IPS DF 4.7 (cell line): ENCODE data around the gene KRT80.

Experiments
- DNase-seq: peaks from one replicate; pipeline ENCODE4 v3.0.0-alpha.2; 2013; ENCODE audit warnings: low spot score; ENCODE audit errors: extremely low read depth

Gene KRT80

DNA sequence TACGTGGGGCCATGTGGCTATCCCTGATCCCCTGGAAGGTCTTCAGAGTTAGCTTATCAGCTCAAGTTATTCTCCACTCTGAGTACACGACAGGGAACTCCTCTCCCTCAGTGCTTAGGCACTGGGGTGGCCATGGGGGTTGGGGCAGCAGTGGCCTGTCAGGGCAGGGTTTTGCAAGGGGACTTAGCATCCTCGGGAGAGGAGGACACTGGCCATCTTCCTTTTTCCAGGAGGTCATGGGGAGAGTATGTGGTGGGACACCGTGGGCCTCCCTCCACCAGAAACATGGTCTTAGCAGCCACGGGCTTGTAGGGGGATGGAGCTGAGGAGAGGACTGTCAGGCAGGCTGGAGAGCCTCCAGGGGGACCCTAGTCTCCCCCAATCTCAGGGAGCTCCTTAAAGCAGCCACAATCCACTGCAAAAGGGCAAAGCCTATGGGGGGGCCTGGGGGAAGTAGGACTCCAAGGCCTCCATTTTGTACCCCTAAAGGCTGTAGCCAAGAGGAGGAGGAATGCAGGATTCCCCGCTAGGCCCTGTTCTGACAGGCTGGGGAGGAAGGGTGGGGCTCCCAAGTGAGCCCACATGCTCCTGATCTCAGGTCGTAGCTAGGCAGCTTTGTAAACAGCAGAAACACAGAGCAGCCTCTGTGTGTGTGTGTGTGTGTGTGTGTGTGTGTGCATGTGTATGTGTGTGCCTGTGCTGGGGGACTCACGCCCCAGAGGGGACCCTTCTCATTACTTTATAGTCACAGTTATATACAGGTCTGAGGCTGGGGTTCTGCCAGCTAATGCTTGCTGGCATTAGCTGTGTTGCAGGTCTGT lies 36.6 kb downstream of the KRT80 start:
- DNase-seq, result no peak

DNA sequence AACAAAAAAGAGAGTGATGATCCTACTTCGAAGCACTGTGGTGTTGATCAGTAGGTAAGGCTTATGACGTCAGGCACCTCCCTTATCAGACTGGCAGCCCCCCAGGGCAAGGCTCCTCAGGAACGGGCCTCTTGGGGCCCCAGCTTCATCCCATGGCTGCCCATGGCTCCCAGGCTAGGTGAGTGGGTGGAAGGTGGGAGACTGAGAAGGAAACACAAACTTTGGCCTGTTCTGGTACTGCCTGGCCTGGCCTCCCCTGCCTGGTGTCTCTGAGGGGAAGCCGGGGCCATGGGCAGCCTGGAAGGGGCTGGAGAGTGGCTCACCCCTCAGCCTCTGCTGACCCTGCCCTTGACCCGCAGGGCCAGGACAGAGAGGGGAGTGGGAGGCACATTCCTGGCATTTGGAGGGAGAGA lies 38.9 kb downstream of the KRT80 start:
- DNase-seq, result no peak

DNA sequence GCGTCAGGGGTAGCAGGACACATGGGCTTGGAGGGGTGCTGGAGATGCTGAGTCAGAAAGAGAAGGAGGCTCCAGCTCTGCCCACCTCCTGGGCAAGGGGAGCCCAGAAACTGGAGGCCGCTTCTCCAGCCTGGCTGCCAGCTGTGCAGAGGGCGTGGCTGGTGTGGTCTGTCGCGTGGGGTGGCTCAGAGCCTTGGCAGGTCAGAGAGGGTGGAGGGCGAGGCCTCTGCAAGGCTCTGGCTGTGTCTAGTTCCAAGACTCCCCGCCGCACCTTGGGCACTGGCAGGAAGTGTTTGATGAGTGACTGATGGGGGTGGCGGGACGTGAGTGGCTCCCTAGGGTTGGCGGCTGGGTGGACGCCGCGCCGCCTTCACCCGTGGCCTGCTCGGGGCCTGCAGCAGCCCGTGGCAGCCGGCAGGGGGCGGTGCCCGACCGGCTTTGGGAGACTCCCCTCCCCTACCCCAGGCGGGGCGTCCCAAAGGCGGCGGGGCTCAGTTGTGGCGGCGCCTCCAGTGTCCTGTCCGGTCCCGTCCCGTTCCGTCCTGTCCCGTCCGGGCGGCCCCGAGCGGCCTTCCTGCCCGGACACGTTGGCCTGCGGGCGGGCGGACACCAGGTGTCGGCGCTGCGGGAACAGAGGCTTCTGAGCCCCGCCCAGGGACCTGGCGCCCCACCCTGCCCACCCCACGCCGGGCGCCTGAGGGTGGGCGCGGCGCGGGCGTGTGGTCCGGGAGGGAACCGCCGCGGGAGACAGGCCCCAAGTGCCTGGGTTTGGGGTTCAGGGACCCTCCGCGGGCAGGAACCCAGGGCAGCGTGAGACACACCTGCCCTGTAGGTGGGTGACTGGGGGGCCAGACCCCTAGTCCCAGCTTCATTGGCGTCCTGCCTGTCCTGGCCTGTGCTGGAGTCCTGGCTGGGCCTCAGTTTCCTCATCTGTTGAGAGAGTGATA lies 39.7 kb downstream of the KRT80 start:
- DNase-seq, result no peak

DNA sequence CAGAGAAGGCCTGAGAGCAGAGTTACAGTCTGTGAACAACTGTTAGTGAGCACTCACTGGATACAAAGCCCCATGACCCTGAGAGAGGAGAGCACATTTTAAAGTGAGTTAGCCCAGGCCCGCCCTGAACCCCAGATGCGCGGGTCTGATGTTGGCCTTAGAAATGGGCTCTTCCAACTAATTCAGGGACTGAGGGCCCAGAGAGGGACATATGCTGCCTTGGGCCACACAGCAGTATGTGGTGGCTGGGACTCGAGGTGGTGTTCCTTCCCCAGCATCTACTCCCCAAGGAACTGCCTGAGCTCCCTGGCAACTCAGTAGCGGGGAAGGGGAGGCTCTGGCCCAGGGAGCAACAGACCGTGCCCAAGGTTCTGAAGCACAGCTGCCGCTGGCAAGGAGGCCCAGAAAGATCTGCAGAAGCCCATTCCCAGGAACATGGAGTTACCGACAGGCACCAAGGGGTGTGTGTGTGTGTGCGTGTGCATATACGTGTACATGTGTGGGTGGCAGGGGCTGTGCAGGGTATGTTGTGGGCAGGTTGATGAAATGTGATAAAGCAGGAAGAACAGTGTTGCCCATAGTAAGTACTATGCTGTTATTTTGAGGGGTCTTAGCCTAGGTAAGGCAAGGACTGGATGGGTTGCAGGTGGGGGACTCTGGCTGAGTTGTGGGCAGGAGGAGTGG lies 40.5 kb downstream of the KRT80 start:
- no peak for DNase-seq

DNA sequence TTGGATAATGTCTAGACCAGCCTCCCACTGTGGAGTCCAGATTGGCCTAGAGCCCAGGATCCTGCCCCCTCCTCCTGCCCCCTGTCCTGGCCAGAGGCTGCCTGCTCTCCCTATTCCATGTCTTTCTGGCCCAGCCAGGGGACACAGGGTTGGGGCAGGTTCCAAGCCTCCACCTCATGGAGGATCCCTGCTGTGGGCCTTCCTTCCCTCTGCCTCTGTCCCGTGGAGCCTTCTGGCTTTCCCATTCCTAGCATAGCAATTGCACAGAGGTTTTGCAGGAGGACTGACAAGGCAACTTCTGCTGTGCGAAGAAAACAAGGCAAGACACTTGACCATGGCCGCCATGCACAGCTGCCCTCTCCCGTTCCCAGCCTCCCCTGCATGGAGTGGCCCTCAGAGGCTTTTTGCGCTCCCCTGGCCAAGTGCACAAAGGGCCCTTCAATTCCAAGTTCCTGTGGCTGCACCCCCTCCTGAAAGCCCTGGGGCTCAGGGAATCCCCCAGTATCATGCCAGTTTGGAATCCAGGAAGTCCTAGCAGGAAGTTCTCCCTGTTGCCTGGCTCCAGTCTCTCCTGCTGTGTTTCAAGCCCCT lies 42.1 kb downstream of the KRT80 start:
- DNase-seq, result no peak

DNA sequence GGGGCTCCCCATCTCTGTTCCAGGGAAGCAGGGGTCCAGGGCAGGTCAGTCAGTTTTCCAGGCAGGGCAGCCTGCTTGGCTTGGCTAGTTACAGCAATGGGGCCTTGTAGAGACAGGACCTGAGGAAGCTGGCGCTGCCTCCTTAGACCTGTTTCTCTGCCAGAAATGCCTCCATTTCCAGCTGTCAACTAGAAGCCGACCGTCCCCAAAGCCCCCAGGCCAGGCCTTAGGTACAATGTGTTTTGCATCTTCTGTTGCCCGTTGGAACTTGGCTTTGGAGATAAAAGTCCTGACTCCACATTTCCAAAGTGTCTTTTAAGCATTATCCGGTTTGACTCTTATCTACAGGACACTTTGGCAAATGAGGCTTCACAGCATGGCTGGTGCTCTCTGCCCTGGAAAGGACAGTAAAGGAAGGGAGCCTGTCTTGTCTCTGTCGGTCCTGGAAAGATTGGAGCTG lies 42.6 kb downstream of the KRT80 start:
- DNase-seq, result no peak

DNA sequence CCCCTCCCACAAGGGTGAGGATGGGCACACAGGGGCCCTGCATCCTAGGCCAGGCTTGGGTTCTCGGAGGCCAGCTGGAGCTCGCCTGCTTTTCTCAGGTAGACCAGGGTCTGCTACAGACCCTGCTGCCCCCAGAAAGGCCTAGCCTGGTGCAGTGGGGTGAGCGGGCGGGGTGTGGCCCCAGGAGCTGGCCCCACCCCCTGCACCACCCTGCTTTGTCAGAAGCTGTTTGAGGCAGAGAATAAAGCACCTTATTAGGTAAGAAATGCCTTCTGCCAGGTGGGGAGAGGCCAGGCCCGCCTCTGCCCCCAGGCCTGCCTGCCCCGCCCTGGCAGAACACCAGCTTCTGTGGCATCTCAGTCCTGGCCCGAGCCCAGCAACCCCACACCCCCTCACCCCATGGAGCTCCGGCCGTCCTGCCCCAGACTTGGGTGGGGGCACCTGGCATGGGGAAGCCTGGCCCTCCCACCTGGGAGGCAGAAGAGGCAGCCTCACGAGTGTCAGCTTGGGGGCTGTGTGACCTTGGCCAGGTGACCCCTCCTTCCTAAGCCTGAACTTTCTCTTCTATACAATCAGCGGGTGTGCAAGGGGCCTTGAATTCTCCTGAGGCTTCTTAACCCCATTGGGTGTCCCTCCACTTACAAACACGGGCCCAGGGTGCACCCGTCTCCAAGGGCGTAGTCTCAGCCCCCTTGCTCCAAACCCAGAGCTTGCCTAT lies 43.2 kb downstream of the KRT80 start:
- no peak for DNase-seq

DNA sequence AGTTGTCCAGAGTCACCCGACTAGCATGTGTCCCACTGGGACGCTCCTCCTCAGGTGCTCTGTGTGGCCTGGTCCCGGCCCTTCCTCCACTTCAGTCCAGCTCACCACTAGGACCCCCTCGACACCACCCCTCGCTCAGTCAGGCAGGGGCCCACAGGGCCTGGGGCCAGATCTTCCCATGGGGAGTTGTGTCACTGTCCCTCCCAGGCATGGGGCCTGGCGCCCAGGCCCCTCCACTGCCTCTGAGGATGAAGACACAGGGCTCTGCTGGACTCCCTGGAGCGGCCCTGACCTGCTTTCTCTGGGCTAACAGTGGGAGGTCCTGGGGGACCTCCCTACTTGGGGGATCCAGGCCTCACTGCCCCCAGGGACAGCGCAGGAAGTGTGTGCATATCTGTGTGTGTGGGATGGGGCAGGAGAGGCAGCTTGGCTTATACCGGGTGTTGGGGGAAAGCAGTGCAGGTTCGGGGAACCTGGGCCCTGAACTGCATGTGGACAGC lies 43.8 kb downstream of the KRT80 start:
- DNase-seq, result no peak

DNA sequence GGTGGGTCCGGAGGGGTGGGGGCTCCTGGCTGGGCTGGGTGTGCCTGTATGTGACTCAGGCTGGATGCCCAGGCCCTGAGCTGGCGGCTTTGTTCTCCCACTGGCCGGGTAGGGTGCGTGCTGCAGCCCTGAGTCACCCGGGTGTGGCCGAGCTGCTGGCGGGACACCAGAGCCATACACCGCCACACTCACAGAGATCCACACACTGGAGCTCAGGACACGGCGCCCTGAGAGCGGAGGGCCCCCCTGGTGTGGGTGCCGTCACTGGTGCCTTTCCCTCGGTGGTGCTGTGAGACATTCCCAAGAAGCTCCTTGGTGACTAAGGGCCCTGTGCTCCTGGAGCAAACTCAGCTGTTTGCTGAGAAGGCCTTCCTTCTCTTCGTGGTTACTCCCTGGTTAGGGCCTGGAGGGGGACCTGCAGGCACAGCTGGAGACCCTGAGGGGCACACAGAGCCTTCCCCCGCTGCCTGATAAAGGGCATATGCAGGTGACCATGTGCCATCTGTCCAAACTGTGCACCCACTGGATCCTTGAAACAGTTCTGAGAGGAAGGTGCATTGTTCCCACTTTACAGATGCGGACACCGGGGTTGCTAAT lies 44.3 kb downstream of the KRT80 start:
- DNase-seq, result no peak

DNA sequence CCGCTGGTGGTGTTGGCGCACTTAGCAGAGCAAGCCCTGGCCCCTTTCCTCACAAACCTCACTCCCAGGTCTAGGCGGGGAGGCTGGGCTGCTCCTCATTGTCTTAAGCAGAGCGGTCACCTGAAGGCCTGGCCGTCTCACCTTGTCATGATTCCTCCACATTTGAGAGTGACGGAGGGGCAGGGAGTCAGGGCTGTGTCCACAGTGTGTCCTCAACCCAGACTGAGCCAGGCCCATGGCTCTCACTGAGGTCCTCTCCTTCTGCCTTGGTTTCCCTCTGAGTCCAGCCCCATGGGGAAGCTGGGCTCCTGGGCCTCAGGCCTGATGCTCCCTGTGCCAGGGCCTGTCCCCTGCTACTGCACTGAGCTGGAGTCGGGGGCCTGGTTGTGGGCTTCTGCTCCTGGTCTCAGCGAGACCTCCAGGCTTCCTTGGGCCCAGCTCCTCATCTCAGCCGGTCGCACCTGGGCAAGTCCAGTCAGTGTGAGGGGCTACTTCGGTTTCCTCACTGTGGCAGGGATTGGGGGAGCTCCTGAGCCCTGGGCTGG lies 44.9 kb downstream of the KRT80 start:
- no peak for DNase-seq

DNA sequence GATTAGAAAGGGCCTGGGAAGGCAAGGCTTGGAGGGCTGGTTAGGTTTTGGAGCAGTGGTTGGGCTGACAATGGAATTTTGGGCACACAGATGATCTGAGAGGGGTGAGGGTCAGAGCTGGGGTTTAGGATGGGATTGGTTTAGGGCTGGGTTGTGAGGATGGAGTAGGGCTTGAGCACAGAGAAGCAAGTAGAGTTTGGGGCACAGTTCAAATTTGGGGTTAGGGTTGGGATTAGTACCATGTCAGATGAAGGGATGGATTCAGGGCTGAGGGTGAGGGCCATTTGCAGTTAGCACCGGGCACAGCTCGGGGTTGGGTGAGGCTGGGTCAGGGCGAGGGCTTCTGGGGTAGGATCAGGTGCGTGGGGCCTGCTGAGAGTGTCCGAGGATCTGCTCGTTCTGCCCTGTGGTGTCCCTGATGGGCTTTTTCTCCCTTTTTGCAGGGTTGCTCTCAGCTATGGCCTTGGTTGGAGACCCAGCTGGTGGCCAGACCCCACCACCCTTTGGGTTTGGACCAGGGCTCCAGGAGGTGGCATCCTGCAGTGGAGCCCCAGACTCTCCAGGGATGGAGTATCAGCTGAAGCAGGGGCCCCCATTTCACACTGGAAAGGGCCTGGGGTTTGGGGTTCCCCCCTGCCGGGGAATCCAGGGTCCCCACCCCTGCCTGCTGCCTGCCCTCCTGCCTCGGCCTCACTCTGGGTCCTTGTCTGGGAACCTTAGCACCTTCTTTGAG lies 45.6 kb downstream of the KRT80 start:
- no peak for DNase-seq

DNA sequence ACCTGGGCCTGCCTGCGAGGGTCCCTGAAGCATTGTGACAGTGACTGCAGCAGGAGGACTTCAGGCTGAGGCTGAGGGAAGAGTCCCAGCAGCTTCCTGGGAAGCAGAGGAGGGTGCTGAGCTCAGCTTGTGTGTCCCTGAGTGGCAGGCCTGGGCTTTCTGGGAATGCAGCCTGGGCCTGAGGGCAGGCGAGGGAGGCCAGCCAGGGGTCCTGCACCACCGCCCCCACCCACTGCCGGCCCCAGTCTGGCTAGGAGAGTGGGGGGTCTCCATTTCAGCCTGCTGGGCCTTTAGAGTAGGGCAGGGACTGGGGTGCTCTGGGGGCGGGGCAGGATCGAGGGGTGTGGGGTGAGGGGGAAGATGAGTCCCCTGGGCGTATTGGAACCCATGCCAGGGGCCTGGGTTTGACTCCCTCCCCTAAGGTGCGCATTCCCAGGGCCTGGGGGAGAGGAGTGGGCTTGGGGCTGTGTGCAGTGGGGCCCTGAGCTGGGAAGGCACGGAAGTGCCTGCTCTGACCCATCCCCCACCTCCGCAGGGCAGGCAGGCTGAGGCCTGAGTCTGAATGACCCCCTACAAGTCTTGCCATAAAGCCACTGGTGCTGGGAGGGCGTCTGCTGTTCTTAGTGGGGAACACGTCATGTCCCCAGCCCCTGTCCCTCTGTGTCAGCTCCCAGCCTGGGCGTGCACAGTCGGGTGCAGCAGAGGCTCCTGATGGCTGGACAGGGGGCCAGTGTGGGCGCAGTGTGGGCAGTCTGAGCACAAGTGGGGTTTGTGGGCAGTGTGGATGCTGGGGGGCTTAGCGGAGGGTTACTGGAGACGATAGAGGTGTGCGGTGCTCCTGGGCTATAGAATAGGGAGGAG lies 46.4 kb downstream of the KRT80 start:
- DNase-seq, result no peak

DNA sequence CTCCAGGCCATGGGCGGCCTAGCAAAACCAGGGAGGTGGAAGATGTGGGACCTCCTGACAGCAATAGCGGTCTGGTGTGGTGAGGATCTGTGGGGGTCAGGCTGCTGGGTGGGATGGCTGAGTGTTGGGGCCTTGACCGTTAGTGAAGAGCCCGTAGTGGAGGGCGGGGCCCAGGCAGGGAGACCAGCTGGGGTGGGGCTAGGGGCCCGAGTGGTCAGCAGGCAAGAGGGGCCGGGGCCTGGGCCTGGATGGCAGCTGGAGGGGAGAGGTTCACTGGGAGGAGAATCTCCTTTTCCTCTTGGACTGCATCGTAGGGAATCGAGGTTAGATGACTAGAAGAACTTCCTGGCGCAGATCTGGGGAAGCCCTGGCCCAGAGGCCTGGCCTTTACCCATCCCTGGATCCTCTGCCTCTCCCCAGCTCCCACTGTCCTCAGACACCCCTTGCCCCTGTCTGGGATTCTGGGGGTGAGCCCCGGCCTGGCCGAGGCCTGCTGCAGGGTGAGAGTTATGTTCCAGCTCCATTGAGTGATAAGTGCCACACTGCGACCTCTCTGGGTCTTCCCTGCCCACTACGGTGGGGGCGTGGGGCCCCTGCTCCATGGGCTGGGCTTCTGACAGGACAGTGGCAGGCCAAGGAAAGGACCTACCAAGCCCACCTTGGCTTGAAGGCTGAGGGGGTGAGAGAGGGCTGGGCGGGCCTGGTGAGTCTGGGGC lies 47.1 kb downstream of the KRT80 start:
- no peak for DNase-seq

DNA sequence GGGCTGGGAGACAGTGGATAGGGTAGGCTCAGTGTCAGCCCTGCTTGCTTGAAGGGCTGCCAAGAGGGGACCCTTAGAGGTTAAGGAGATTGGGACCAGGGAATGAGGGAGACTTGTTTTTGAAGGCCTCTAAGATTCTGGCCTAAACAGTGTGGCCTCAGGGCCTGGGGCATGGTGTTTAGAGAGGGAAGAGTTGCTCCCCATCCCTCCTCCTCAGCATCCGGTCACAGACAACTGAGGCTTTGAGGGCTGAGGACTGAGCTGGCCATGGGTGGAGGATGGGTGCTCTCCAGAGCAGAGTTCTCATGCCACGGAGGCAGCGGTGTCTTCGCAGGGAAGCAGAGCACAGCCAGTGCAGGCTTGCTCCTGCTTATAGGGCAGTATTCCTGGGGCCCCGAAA lies 49.4 kb downstream of the KRT80 start:
- DNase-seq, result no peak

DNA sequence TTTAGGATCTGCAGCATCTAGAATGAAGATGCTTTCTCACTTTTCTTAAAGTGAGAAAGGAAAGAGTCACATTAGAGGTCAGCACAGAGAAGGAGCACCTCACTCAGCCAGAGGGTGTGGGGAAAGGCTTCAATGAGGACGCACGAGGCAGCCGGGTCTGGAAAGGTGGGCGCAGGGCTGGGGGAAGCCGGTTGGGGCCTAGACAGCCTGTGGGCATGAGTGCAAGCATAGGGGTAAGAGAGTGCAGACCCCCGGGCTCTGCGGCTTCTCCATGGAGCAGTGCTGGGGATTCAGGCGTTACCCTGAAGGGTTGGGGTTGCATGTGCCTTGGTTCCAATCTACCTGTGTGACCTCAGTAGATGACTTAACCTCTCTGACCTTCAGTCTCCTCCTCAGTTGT lies 49.9 kb downstream of the KRT80 start:
- no peak for DNase-seq

DNA sequence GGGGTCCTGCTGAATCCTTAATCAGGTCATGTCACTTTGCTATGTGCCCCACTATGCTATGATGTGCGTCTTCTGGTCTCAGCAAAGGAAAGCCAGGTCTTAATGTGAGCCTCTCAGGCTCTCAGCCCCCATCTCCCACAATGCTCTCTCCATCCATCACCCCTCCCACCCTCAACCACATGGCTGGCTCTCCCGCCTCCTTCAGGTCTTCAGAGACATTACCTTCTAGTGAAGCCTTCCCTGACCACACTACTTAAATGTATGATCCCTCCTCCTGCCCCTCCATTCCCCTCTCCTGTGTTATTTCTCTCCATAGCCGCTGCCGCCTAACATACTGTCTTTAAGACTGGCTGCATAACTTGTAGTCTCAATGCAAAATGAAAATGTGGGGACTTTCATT lies 50.5 kb downstream of the KRT80 start:
- no peak for DNase-seq

DNA sequence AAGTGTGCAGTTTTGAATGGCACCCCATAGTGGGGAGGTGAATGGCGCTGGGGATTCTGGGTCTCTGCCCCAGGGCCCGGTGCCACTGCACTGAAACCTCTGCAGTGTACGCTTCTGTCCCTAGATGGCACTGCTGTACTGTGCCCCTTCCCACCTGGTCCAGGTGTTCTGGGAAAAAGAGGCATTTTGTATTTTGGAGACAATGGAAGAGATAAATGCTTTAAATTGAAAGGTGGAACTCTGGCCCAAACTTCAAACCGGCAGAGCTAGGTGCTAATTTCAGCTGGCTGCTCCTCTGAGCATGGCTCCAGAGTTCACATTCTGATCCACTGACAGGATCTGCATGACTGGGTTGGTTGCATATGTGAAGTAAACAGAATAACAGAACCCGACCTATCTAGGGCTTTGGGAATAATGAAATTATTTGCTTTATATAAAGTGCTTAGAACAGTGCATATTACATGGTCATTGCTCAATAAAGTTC lies 52.2 kb downstream of the KRT80 start:
- DNase-seq, result no peak
